Epithelial cell of proximal tubule (primary cell): ENCODE data around the gene SYS1. TPM values are rescaled to one million over a fixed set of nuclear protein-coding genes. Genes with fewer than 3 reads are reported as not detected.

Source experiments
- DNase-seq: peaks from one replicate; pipeline ENCODE4 v3.0.0-alpha.2; 2011; ENCODE audit warnings: low read depth
- H3K4me3 ChIP-seq: 2 replicates; pipeline ENCODE4 v1.5.1; 2011; ENCODE audit warnings: low read depth, mild to moderate bottlenecking, low read length
- CTCF ChIP-seq: conservative IDR thresholded peaks from 2 replicates; pipeline ENCODE4 v1.5.1; 2012; ENCODE audit warnings: low read depth, mild to moderate bottlenecking, low read length
- total RNA-seq: library from RNA; depleted of rRNA; stranded (reverse); fragments of >200 nt; gene quantifications from 2 replicates; pipeline ENCODE4 v1.2.3, GENCODE V29; 2015

Gene SYS1
- total RNA-seq, 1 donor from 2014 or later = 30.3 TPM

DNA sequence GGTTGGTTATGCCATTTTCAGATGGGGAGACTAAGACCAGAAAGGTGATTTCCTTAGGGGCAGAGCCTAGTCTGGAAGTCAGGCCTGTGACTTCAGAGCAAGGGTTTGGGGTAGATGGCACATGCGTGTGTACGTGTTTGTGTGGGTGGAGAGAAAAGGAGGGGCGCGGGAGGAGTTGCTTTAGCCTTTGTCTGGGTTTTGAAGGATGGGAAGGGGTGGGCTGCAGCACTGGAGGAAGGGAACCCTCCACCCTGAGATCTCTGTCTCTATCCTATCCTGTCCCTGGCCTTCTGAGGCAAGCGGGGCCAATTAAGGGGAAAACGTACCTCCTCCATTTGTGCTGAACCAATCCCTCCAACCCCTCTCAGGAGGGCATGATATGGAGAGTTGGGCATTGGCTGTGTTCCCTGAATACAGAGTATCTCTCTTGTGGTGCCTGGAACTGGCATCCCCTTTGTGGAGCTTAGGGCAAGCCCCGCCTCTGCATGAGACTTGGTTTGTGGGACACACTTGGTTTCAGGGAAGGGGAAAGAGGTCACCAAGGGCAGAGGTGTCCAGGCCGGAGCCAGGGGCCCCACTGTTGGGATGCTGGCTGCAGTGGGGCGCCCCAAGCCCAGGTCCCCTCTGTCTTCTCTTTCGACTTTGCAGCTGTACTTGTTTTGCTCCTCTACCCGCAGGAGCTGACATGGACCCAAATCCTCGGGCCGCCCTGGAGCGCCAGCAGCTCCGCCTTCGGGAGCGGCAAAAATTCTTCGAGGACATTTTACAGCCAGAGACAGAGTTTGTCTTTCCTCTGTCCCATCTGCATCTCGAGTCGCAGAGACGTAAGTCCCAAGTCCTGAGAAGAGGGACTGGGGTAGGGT lies 45.1 kb downstream of the SYS1 start, which contains the start of gene DBNDD2:
DBNDD2 (plus strand) TSS at position 507 of the 863 bp plus-strand sequence; CDS start at position 686, 179 bp downstream.
- TF ChIP-seq CTCF = no peak
- H3K4me3 ChIP-seq = peak within 1 kb of the TSS; percentile 86
- no peak for DNase-seq

GRCh38 chr20:45408646-45409213 lies 45.8 kb downstream of the SYS1 start:
- no peak overlapping the region for H3K4me3 ChIP-seq
- no peak for DNase-seq
- no peak for TF ChIP-seq CTCF

DNA sequence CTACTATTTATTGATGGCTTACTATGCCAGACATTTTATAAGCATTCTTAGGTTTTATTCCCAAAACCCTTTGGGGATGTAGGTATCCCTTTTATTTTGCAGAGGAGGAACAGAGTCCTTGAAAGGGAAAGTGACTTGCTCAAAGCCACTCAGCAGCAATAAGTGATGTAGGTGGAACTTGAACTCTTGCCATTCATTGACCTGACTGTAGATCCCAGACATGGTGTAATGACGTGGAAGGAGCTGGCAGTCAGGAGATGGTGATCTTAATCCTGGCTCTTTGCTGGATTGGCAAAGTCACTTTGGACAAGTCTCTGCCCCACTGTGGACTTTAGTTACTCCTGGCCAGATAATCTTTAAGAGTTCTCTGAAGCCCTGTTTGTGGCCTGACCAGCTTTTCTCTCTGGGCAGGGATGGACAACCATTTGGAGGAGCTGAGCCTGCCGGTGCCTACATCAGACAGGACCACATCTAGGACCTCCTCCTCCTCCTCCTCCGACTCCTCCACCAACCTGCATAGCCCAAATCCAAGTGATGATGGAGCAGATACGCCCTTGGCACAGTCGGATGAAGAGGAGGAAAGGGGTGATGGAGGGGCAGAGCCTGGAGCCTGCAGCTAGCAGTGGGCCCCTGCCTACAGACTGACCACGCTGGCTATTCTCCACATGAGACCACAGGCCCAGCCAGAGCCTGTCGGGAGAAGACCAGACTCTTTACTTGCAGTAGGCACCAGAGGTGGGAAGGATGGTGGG lies 46.7 kb downstream of the SYS1 start:
- H3K4me3 ChIP-seq = no peak overlapping the region
- no peak for DNase-seq
- TF ChIP-seq CTCF = no peak

DNA sequence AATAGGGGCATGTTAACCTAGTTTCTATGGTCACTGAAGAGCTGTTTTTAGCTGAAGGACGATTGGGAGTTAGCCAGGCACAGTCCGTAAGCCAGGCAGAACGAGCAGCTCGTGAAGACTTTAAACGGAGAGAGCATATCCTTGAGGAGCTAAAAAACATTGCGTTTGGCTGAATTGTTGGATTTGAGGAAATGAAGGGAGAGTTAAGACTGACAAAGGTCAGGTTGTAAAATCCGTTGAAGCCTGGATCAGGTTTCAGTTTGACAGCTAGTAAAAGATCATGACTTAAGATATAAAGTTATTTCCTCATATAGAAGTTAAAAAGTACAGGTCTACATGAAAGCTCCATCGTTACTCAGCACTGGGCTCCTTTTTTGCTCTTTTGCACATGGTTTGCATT lies 47.9 kb downstream of the SYS1 start:
- no peak for TF ChIP-seq CTCF
- H3K4me3 ChIP-seq = no peak overlapping the region
- DNase-seq = no peak

GRCh38 chr20:45412653-45413052 lies 49.7 kb downstream of the SYS1 start:
- H3K4me3 ChIP-seq = no peak overlapping the region
- no peak for TF ChIP-seq CTCF
- DNase-seq = no peak

DNA sequence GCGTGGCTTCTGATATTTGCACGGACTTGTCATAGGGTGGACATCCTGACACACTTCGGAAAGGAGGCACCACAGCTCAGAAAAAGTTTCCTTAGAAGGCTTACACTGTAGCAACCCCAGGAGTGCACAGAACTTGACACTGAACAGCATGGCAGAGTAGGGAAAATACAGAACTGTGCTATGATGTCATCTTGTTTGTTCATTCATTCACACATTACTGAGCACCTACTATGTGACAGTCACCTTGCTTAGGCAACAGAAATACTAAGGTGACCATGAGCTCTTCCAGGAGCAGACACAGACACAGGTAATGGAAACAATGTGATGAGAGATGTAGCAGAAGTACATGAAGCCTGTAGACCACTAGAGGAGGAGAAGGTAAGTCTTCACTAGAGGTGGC lies 50.5 kb downstream of the SYS1 start:
- H3K4me3 ChIP-seq = no peak overlapping the region
- DNase-seq = no peak
- no peak for TF ChIP-seq CTCF
